Glutamatergic neuron (in vitro differentiated cells): ENCODE data around the gene SARDH. TPM values are rescaled to one million over a fixed set of nuclear protein-coding genes. Genes with fewer than 3 reads are reported as not detected.

Experiments
- DNase-seq: peaks from one replicate; pipeline ENCODE4 v3.0.0; 2022
- H3K27ac Mint-ChIP-seq: one replicate; pipeline ENCODE4 v1.8.0; 2020; ENCODE audit warnings: mild to moderate bottlenecking, mixed read lengths, inconsistent platforms; ENCODE audit not compliant: unreplicated experiment
- H3K27me3 Mint-ChIP-seq: one replicate; pipeline ENCODE4 v1.8.0; 2020; ENCODE audit warnings: mild to moderate bottlenecking, moderate library complexity, mixed read lengths, inconsistent platforms; ENCODE audit not compliant: unreplicated experiment
- H3K36me3 Mint-ChIP-seq: one replicate; pipeline ENCODE4 v1.8.0; 2020; ENCODE audit warnings: mild to moderate bottlenecking, mixed read lengths, inconsistent platforms; ENCODE audit not compliant: unreplicated experiment
- H3K4me1 Mint-ChIP-seq: one replicate; pipeline ENCODE4 v1.8.0; 2020; ENCODE audit warnings: mild to moderate bottlenecking, low read depth, mixed read lengths, inconsistent platforms; ENCODE audit not compliant: unreplicated experiment
- H3K4me3 Mint-ChIP-seq: one replicate; pipeline ENCODE4 v1.8.0; 2020; ENCODE audit warnings: mild to moderate bottlenecking, mixed read lengths, inconsistent platforms; ENCODE audit not compliant: unreplicated experiment
- H3K9me3 Mint-ChIP-seq: one replicate; pipeline ENCODE4 v1.8.0; 2020; ENCODE audit warnings: mild to moderate bottlenecking, moderate library complexity, mixed read lengths, inconsistent platforms; ENCODE audit not compliant: unreplicated experiment
- total RNA-seq: library from RNA; stranded (reverse); fragmentation: NEBNext Ultra II Directional; extraction: Animal tissue kit (Norgen Biotek cat#: 25700); gene quantifications from one replicate; pipeline ENCODE4 v1.2.1, GENCODE V29; 2021; ENCODE audit not compliant: unreplicated experiment
- TF ChIP-seq, protein P1 (sequence below): fragments of 200-600 bp; sonication (generic); IDR thresholded peaks from one replicate; pipeline ENCODE4 v1.5.0; 2021; ENCODE audit not compliant: partially characterized antibody, unreplicated experiment

The SARDH gene
- total RNA-seq, 1 donor from 2014 or later, result 2.0 TPM

GRCh38 chr9:133779081-133779480 lies 40.9 kb upstream of the SARDH start:
- TF ChIP-seq, protein P1, sequence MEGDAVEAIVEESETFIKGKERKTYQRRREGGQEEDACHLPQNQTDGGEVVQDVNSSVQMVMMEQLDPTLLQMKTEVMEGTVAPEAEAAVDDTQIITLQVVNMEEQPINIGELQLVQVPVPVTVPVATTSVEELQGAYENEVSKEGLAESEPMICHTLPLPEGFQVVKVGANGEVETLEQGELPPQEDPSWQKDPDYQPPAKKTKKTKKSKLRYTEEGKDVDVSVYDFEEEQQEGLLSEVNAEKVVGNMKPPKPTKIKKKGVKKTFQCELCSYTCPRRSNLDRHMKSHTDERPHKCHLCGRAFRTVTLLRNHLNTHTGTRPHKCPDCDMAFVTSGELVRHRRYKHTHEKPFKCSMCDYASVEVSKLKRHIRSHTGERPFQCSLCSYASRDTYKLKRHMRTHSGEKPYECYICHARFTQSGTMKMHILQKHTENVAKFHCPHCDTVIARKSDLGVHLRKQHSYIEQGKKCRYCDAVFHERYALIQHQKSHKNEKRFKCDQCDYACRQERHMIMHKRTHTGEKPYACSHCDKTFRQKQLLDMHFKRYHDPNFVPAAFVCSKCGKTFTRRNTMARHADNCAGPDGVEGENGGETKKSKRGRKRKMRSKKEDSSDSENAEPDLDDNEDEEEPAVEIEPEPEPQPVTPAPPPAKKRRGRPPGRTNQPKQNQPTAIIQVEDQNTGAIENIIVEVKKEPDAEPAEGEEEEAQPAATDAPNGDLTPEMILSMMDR, result no peak
- no peaks in the 10 kb centered on the region for H3K36me3 Mint-ChIP-seq
- peaks cover 12% of the 10 kb centered on the region for H3K4me1 Mint-ChIP-seq
- no peak for DNase-seq
- peaks cover 20% of the 10 kb centered on the region for H3K27me3 Mint-ChIP-seq
- H3K9me3 Mint-ChIP-seq, result peaks cover 26% of the 10 kb centered on the region
- no peak overlapping the region for H3K4me3 Mint-ChIP-seq
- H3K27ac Mint-ChIP-seq, result peak overlapping the region; percentile 55

- Mint-ChIP-seq H3K36me3 (no peaks in the 10 kb centered on the region), H3K4me1 (peaks cover 11% of the 10 kb centered on the region), H3K4me3 (no peak overlapping the region), H3K27me3 (peaks cover 20% of the 10 kb centered on the region), H3K27ac (no peak overlapping the region), H3K9me3 (peaks cover 28% of the 10 kb centered on the region)
- TF ChIP-seq, protein P1, result no peak
- DNase-seq, result no peak
Observed at GRCh38 chr9:133778336-133779013, 40.3 kb upstream of the SARDH start.

DNA sequence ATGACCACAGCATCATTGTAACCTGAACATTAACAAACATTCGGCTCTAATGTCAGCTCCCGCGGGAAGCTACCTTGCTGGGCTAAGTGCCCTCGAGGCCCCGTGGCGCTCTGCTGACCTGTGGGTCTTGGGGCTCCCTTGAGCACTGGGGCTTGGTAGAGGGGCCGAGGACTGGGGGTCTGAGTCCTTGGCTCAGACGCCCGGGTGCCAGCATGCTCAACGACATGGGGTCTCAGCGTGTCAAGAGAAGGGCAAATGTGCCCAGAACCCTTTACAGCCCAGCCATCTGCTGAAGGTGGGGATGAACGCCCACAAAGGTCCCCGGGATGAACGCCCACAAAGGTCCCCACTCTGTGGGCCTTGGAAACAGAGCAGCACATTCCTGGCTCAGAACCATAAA lies 39.7 kb upstream of the SARDH start:
- DNase-seq, result no peak
- Mint-ChIP-seq H3K36me3 (no peaks in the 10 kb centered on the region), H3K27ac (no peak overlapping the region), H3K9me3 (peaks cover 30% of the 10 kb centered on the region), H3K27me3 (peaks cover 20% of the 10 kb centered on the region), H3K4me1 (peaks cover 11% of the 10 kb centered on the region), H3K4me3 (no peak overlapping the region)
- TF ChIP-seq, protein P1, result no peak

- TF ChIP-seq, protein P1, result no peak
- Mint-ChIP-seq H3K27me3 (peaks cover 20% of the 10 kb centered on the region), H3K4me1 (peaks cover 11% of the 10 kb centered on the region), H3K36me3 (no peaks in the 10 kb centered on the region), H3K27ac (no peak overlapping the region), H3K9me3 (peaks cover 33% of the 10 kb centered on the region), H3K4me3 (no peak overlapping the region)
- DNase-seq, result no peak
Observed at GRCh38 chr9:133777068-133777791, 39.1 kb upstream of the SARDH start.
